H9 (cell line): ENCODE data around the gene DSC2. TPM values are rescaled to one million over a fixed set of nuclear protein-coding genes. Genes with fewer than 3 reads are reported as not detected.

Source experiments
- DNase-seq: peaks from one replicate; pipeline ENCODE4 v3.0.0-alpha.2; 2017
- H2AFZ ChIP-seq: one replicate; pipeline ENCODE4 v1.6.1; 2013; ENCODE audit warnings: mild to moderate bottlenecking, low read length, control low read depth, moderate library complexity
- H2AK5ac ChIP-seq: 2 replicates; pipeline ENCODE4 v1.6.1; 2013; ENCODE audit warnings: low read length, control low read depth, mixed read lengths; ENCODE audit not compliant: insufficient read length
- H2BK120ac ChIP-seq: one replicate; pipeline ENCODE4 v1.6.1; 2013; ENCODE audit warnings: low read depth, mild to moderate bottlenecking, low read length, control low read depth, inconsistent platforms; ENCODE audit not compliant: poor library complexity, severe bottlenecking
- H2BK12ac ChIP-seq: 2 replicates; pipeline ENCODE4 v1.6.1; 2013; ENCODE audit warnings: low read length, control low read depth, mixed read lengths, low read depth; ENCODE audit not compliant: insufficient read length
- H2BK15ac ChIP-seq: 2 replicates; pipeline ENCODE4 v1.6.1; 2013; ENCODE audit warnings: low read depth, low read length, control low read depth
- H2BK20ac ChIP-seq: one replicate; pipeline ENCODE4 v1.6.1; 2013; ENCODE audit warnings: low read depth, mild to moderate bottlenecking, low read length, control low read depth, inconsistent platforms; ENCODE audit not compliant: poor library complexity, severe bottlenecking
- H2BK5ac ChIP-seq: 2 replicates; pipeline ENCODE4 v1.6.1; 2013; ENCODE audit warnings: low read length, control low read depth, mixed read lengths; ENCODE audit not compliant: insufficient read length
- H3K14ac ChIP-seq: 2 replicates; pipeline ENCODE4 v1.6.1; 2013; ENCODE audit warnings: low read length, control low read depth; ENCODE audit not compliant: insufficient read depth
- H3K18ac ChIP-seq: 2 replicates; pipeline ENCODE4 v1.6.1; 2013; ENCODE audit warnings: low read depth, mild to moderate bottlenecking, mixed read lengths, low read length, control low read depth; ENCODE audit not compliant: insufficient read length
- H3K23ac ChIP-seq: 2 replicates; pipeline ENCODE4 v1.6.1; 2013; ENCODE audit warnings: low read length, control low read depth, mixed read lengths, low read depth; ENCODE audit not compliant: insufficient read length
- H3K23me2 ChIP-seq: 2 replicates; pipeline ENCODE4 v1.6.1; 2013; ENCODE audit warnings: low read depth, mild to moderate bottlenecking, mixed read lengths, low read length, control low read depth; ENCODE audit not compliant: insufficient read length, poor library complexity, severe bottlenecking
- H3K27ac ChIP-seq: 2 replicates; pipeline ENCODE4 v1.5.1; 2013; ENCODE audit warnings: low read length, control low read depth, mixed read lengths, low read depth; ENCODE audit not compliant: insufficient read length
- H3K27me3 ChIP-seq: 2 replicates; pipeline ENCODE4 v1.6.1; 2013; ENCODE audit warnings: low read length, control low read depth, inconsistent platforms; ENCODE audit not compliant: insufficient read depth
- H3K4ac ChIP-seq: 2 replicates; pipeline ENCODE4 v1.6.1; 2013; ENCODE audit warnings: low read depth, mild to moderate bottlenecking, control low read depth, inconsistent platforms, low read length, moderate library complexity
- H3K4me1 ChIP-seq: 2 replicates; pipeline ENCODE4 v1.6.1; 2013; ENCODE audit warnings: low read length, control low read depth, inconsistent platforms; ENCODE audit not compliant: insufficient read depth
- H3K4me2 ChIP-seq: 2 replicates; pipeline ENCODE4 v1.6.1; 2013; ENCODE audit warnings: low read length, control low read depth, mixed read lengths; ENCODE audit not compliant: insufficient read length, insufficient read depth
- H3K56ac ChIP-seq: 2 replicates; pipeline ENCODE4 v1.6.1; 2013; ENCODE audit warnings: low read depth, mild to moderate bottlenecking, mixed read lengths, low read length, control low read depth; ENCODE audit not compliant: insufficient read length
- H3K79me1 ChIP-seq: 2 replicates; pipeline ENCODE4 v1.6.1; 2013; ENCODE audit warnings: low read depth, mild to moderate bottlenecking, moderate library complexity, low read length, control low read depth, inconsistent platforms; ENCODE audit not compliant: insufficient read depth, poor library complexity, severe bottlenecking
- H3K79me2 ChIP-seq: 2 replicates; pipeline ENCODE4 v1.6.1; 2013; ENCODE audit warnings: low read length, control low read depth, inconsistent platforms; ENCODE audit not compliant: insufficient read depth
- H3K9ac ChIP-seq: 2 replicates; pipeline ENCODE4 v1.6.1; 2013; ENCODE audit warnings: low read length, control low read depth, mixed read lengths; ENCODE audit not compliant: insufficient read length; ENCODE audit errors: extremely low read depth
- H3K9me3 ChIP-seq: one replicate; pipeline ENCODE4 v1.6.1; 2013; ENCODE audit warnings: low read depth, low read length, inconsistent platforms; ENCODE audit not compliant: control insufficient read depth
- H3T11ph ChIP-seq: one replicate; pipeline ENCODE4 v1.6.1; 2013; ENCODE audit warnings: mild to moderate bottlenecking, low read length, control low read depth, inconsistent platforms
- H4K20me1 ChIP-seq: one replicate; pipeline ENCODE4 v1.6.1; 2013; ENCODE audit not compliant: control insufficient read depth, insufficient read length, insufficient read depth
- H4K5ac ChIP-seq: 2 replicates; pipeline ENCODE4 v1.6.1; 2013; ENCODE audit warnings: low read depth, mild to moderate bottlenecking, mixed read lengths, low read length, control low read depth; ENCODE audit not compliant: insufficient read length
- H4K8ac ChIP-seq: replicated peaks from 2 replicates; pipeline ENCODE4 v1.6.1; 2013; ENCODE audit warnings: low read length, control low read depth, mixed read lengths, low read depth; ENCODE audit not compliant: insufficient read length
- H4K91ac ChIP-seq: 2 replicates; pipeline ENCODE4 v1.6.1; 2013; ENCODE audit warnings: low read depth, mild to moderate bottlenecking, moderate library complexity, mixed read lengths, low read length, control low read depth; ENCODE audit not compliant: insufficient read length
- H3K27ac Mint-ChIP-seq, 3 experiments: 2 replicates in 2 of 3; 3 replicates in 1 of 3; pipeline ENCODE4 v1.8.0; 2020 to 2021; ENCODE audit warnings: mixed read lengths in 3 of 3, mild to moderate bottlenecking in 1 of 3, moderate library complexity in 1 of 3
- H3K27me3 Mint-ChIP-seq: 2 replicates; pipeline ENCODE4 v1.8.0; 2021; ENCODE audit warnings: low read depth, mild to moderate bottlenecking, moderate library complexity, mixed read lengths
- H3K36me3 Mint-ChIP-seq, 3 experiments: 2 replicates in 2 of 3; 3 replicates in 1 of 3; pipeline ENCODE4 v1.8.0; 2020 to 2021; ENCODE audit warnings: low read depth in 3 of 3, mixed read lengths in 3 of 3; ENCODE audit not compliant: insufficient read depth in 1 of 3
- H3K4me1 Mint-ChIP-seq, 2 experiments: 2 replicates each; pipeline ENCODE4 v1.8.0; 2020; ENCODE audit warnings: mixed read lengths in 2 of 2
- H3K4me3 Mint-ChIP-seq, 2 experiments: 2 replicates in 1 of 2; 3 replicates in 1 of 2; pipeline ENCODE4 v1.8.0; 2020 to 2021; ENCODE audit warnings: mild to moderate bottlenecking in 2 of 2, mixed read lengths in 2 of 2, moderate library complexity in 1 of 2
- H3K9me3 Mint-ChIP-seq, 2 experiments: 2 replicates in 1 of 2; 3 replicates in 1 of 2; pipeline ENCODE4 v1.8.0; 2020; ENCODE audit warnings: mild to moderate bottlenecking in 2 of 2, mixed read lengths in 2 of 2, moderate library complexity in 1 of 2
- CTCF ChIP-seq: fragments of 200-600 bp; sonication (generic); conservative IDR thresholded peaks from 3 replicates; pipeline ENCODE4 v1.8.0; 2021; ENCODE audit warnings: antibody characterized with exemption, mild to moderate bottlenecking
- WGBS: extraction: QIAGEN DNeasy Blood & Tissue Kit; methylation state at CpG from one replicate; pipeline ENCODE4 v1.1.7; 2013; ENCODE audit warnings: missing lambda C conversion rate, low lambda C conversion rate, mixed read lengths; ENCODE audit not compliant: insufficient read length; ENCODE audit errors: extremely low coverage; 5-methylcytosine and 5-hydroxymethylcytosine counted together
- total RNA-seq: library from RNA; stranded (reverse); gene quantifications from 2 replicates; pipeline ENCODE4 v1.2.1, GENCODE V29; 2021

Gene DSC2
- total RNA-seq, 1 experiment from 2014 or later, result 26.1 TPM

GRCh38 chr18:31061945-31062344 lies 40.3 kb downstream of the DSC2 start:
- H3K9ac ChIP-seq, result no peak overlapping the region
- H2AK5ac ChIP-seq, result no peak overlapping the region
- no peaks in the 10 kb centered on the region for H4K20me1 ChIP-seq
- H3K4me2 ChIP-seq, result no peak overlapping the region
- H3T11ph ChIP-seq, result no peak overlapping the region
- H3K14ac ChIP-seq, result no peak overlapping the region
- no peak overlapping the region for H3K56ac ChIP-seq
- H3K27ac ChIP-seq, result no peak overlapping the region
- TF ChIP-seq CTCF, result no peak
- H3K18ac ChIP-seq, result no peak overlapping the region
- peaks cover 0 to 2% (median 2%) of the 10 kb centered on the region in 3 experiments; a peak in 2 of 7 replicates for H3K36me3 Mint-ChIP-seq
- no peak overlapping the region for H3K4ac ChIP-seq
- H2BK5ac ChIP-seq, result no peak overlapping the region
- H3K9me3 Mint-ChIP-seq, result no peaks in the 10 kb centered on the region
- WGBS, result no CpG with 5 or more reads among the region's 4 CpGs
- no peak overlapping the region for H2BK20ac ChIP-seq
- H3K79me1 ChIP-seq, result no peaks in the 10 kb centered on the region
- H2BK120ac ChIP-seq, result no peak overlapping the region
- H3K23me2 ChIP-seq, result no peaks in the 10 kb centered on the region
- H3K4me1 Mint-ChIP-seq, result peaks cover 20 to 26% of the 10 kb centered on the region in 2 experiments
- no peak overlapping the region for H4K8ac ChIP-seq
- H4K91ac ChIP-seq, result no peak overlapping the region
- no peaks in the 10 kb centered on the region; the same call in 1 of the 2 replicates for H3K4me1 ChIP-seq
- H3K4me3 Mint-ChIP-seq, result no peak overlapping the region
- no peak overlapping the region for H2BK12ac ChIP-seq
- no peaks in the 10 kb centered on the region for H3K27me3 ChIP-seq
- no peak overlapping the region for H2AFZ ChIP-seq
- H3K27me3 Mint-ChIP-seq, result no peaks in the 10 kb centered on the region
- H2BK15ac ChIP-seq, result no peak overlapping the region
- H3K79me2 ChIP-seq, result no peaks in the 10 kb centered on the region
- H4K5ac ChIP-seq, result no peak overlapping the region
- no peak overlapping the region for H3K23ac ChIP-seq
- no peak overlapping the region for H3K27ac Mint-ChIP-seq
- no peak for DNase-seq
- no peaks in the 10 kb centered on the region for H3K9me3 ChIP-seq
